Duodenal mucosa (tissue), 2 donors: Measurements from ENCODE around the gene HORMAD2.
"Not testable (repeated sequence)": the region's sequence is repeated elsewhere in the genome, so short reads cannot be mapped to it uniquely, and the experiment has no call there.

ENCODE experiments used
- H3K27ac ChIP-seq: one replicate; pipeline ENCODE4 v1.7.0; 2013; ENCODE audit warnings: low read depth, low read length
- H3K27me3 ChIP-seq, 2 donors: one replicate each; pipeline ENCODE4 v1.7.0; 2013; ENCODE audit warnings: low read length in 2 of 2, control low read depth in 1 of 2; ENCODE audit not compliant: insufficient read depth in 2 of 2, control insufficient read depth in 1 of 2
- H3K36me3 ChIP-seq, 2 donors: one replicate each; pipeline ENCODE4 v1.7.0; 2013; ENCODE audit warnings: low read length in 2 of 2, control low read depth in 1 of 2; ENCODE audit not compliant: insufficient read depth in 2 of 2, control insufficient read depth in 1 of 2
- H3K4me1 ChIP-seq, 2 donors: one replicate each; pipeline ENCODE4 v1.7.0; 2013; ENCODE audit warnings: low read length in 2 of 2, control low read depth in 1 of 2; ENCODE audit not compliant: insufficient read depth in 2 of 2, control insufficient read depth in 1 of 2
- H3K4me3 ChIP-seq, 2 donors: one replicate each; pipeline ENCODE4 v1.7.0; 2013; ENCODE audit warnings: low read length in 2 of 2, low read depth in 1 of 2
- H3K9ac ChIP-seq, 2 donors: one replicate each; pipeline ENCODE4 v1.7.0; 2013; ENCODE audit warnings: low read length in 2 of 2, low read depth in 1 of 2
- H3K9me3 ChIP-seq, 2 donors: one replicate each; pipeline ENCODE4 v1.7.0; 2013; ENCODE audit warnings: low read length in 2 of 2, control low read depth in 1 of 2; ENCODE audit not compliant: control insufficient read depth in 1 of 2

Gene HORMAD2

GRCh38 chr22:30212996-30213441 is 132.8 kb downstream of the HORMAD2 start:
- H3K9ac ChIP-seq: no peak overlapping the region
- H3K4me3 ChIP-seq: peak overlapping the region in 1 of 2 donors; percentile 30
- H3K36me3 ChIP-seq: no peaks in the 10 kb centered on the region
- H3K27ac ChIP-seq: no peak overlapping the region
- no peaks in the 10 kb centered on the region for H3K9me3 ChIP-seq
- H3K27me3 ChIP-seq: no peaks in the 10 kb centered on the region
- peaks cover 21 to 30% of the 10 kb centered on the region in 2 donors for H3K4me1 ChIP-seq

GRCh38 chr22:30214703-30215407 is 134.6 kb downstream of the HORMAD2 start:
- H3K27ac ChIP-seq: no peak overlapping the region
- H3K4me3 ChIP-seq: no peak overlapping the region
- H3K36me3 ChIP-seq: no peaks in the 10 kb centered on the region
- no peaks in the 10 kb centered on the region for H3K9me3 ChIP-seq
- no peak overlapping the region for H3K9ac ChIP-seq
- peaks cover 14 to 18% of the 10 kb centered on the region in 2 donors for H3K4me1 ChIP-seq
- no peaks in the 10 kb centered on the region for H3K27me3 ChIP-seq

- not testable (repeated sequence) for H3K9ac ChIP-seq, H3K27me3 ChIP-seq, H3K27ac ChIP-seq, H3K36me3 ChIP-seq, H3K9me3 ChIP-seq, H3K4me3 ChIP-seq
- H3K4me1 ChIP-seq: peaks cover 26 to 29% of the 10 kb centered on the region in 2 donors
These were observed 136.0 kb downstream of the HORMAD2 start for GRCh38 chr22:30216272-30216671.

- H3K36me3 ChIP-seq: no peaks in the 10 kb centered on the region
- no peak overlapping the region for H3K27ac ChIP-seq
- no peaks in the 10 kb centered on the region for H3K27me3 ChIP-seq
- H3K4me1 ChIP-seq: peaks cover 29 to 31% of the 10 kb centered on the region in 2 donors
- H3K4me3 ChIP-seq: no peak overlapping the region
- H3K9ac ChIP-seq: no peak overlapping the region
- H3K9me3 ChIP-seq: no peaks in the 10 kb centered on the region
These were observed 136.4 kb downstream of the HORMAD2 start for GRCh38 chr22:30216710-30217109.

- H3K9ac ChIP-seq: no peak overlapping the region
- no peaks in the 10 kb centered on the region for H3K36me3 ChIP-seq
- H3K4me3 ChIP-seq: no peak overlapping the region
- no peaks in the 10 kb centered on the region for H3K27me3 ChIP-seq
- peaks cover 22 to 25% of the 10 kb centered on the region in 2 donors for H3K4me1 ChIP-seq
- H3K9me3 ChIP-seq: no peaks in the 10 kb centered on the region
- no peak overlapping the region for H3K27ac ChIP-seq
These were observed 137.7 kb downstream of the HORMAD2 start for GRCh38 chr22:30217698-30218560.

- no peak overlapping the region for H3K27ac ChIP-seq
- H3K27me3 ChIP-seq: no peaks in the 10 kb centered on the region
- peaks cover 18 to 19% of the 10 kb centered on the region in 2 donors for H3K4me1 ChIP-seq
- H3K9ac ChIP-seq: no peak overlapping the region
- no peaks in the 10 kb centered on the region for H3K9me3 ChIP-seq
- no peak overlapping the region for H3K4me3 ChIP-seq
- no peaks in the 10 kb centered on the region for H3K36me3 ChIP-seq
These were observed 138.9 kb downstream of the HORMAD2 start for GRCh38 chr22:30219049-30219654.

GRCh38 chr22:30219668-30220278 is 139.5 kb downstream of the HORMAD2 start:
- Histone ChIP-seq H3K27ac (no peak overlapping the region), H3K9ac (no peak overlapping the region), H3K36me3 (no peaks in the 10 kb centered on the region), H3K27me3 (no peaks in the 10 kb centered on the region), H3K4me1 (peaks cover 18 to 19% of the 10 kb centered on the region in 2 donors), H3K4me3 (no peak overlapping the region), H3K9me3 (no peaks in the 10 kb centered on the region)

GRCh38 chr22:30220338-30221012 is 140.2 kb downstream of the HORMAD2 start:
- no peaks in the 10 kb centered on the region for H3K27me3 ChIP-seq
- peak overlapping the region in 1 of 2 donors; percentile 1 for H3K4me3 ChIP-seq
- H3K36me3 ChIP-seq: no peaks in the 10 kb centered on the region
- H3K27ac ChIP-seq: no peak overlapping the region
- no peak overlapping the region for H3K9ac ChIP-seq
- H3K4me1 ChIP-seq: peaks cover 18 to 19% of the 10 kb centered on the region in 2 donors
- H3K9me3 ChIP-seq: no peaks in the 10 kb centered on the region

- no peak overlapping the region for H3K27ac ChIP-seq
- peaks cover 18 to 19% of the 10 kb centered on the region in 2 donors for H3K4me1 ChIP-seq
- H3K9me3 ChIP-seq: no peaks in the 10 kb centered on the region
- H3K36me3 ChIP-seq: no peaks in the 10 kb centered on the region
- H3K27me3 ChIP-seq: no peaks in the 10 kb centered on the region
- no peak overlapping the region for H3K9ac ChIP-seq
- H3K4me3 ChIP-seq: peak overlapping the region; percentile 1 to 44
These were observed 141.1 kb downstream of the HORMAD2 start for GRCh38 chr22:30221121-30221992.
